AG04449 (cell line): ENCODE data around the gene ADAMTSL5.
"Not testable (repeated sequence)": the region's sequence is repeated elsewhere in the genome, so short reads cannot be mapped to it uniquely, and the experiment has no call there.

Experiments
- CTCF ChIA-PET: fragments of 350-600 bp; formaldehyde crosslinking; extraction: SDS; loops from one replicate; lab custom pipeline; 2021; ENCODE audit warnings: antibody characterized with exemption; lab: Yijun Ruan, JAX
- POLR2A ChIA-PET: fragments of 400-600, 350-600 bp; formaldehyde crosslinking; extraction: SDS; loops from one replicate; lab custom pipeline; 2020; ENCODE audit warnings: antibody characterized with exemption, inconsistent platforms; lab: Yijun Ruan, JAX
- DNase-seq: peaks from one replicate; pipeline ENCODE4 v3.0.0-alpha.2; 2010; ENCODE audit warnings: low read depth, low spot score
- H3K4me3 ChIP-seq: 2 replicates; pipeline ENCODE4 v1.5.1; 2011; ENCODE audit warnings: low read depth, mild to moderate bottlenecking, control low read depth, low read length
- CTCF ChIP-seq: IDR thresholded peaks from one replicate; pipeline ENCODE4 v1.5.1; 2011; ENCODE audit warnings: mild to moderate bottlenecking, moderate library complexity, low read length, control low read depth, inconsistent platforms; ENCODE audit not compliant: insufficient read depth; ENCODE audit errors: missing control alignments

Gene ADAMTSL5

GRCh38 chr19:1531587-1531986 is 18.8 kb upstream of the ADAMTSL5 start:
- no peak for DNase-seq
- POLR2A ChIA-PET: no interaction called here
- CTCF ChIA-PET: interaction anchor here (1.1 to 2.2 kb wide), 2 partner anchors 15 to 236 kb away, joined by 3 to 6 read pairs; no protein-coding TSS in a partner anchor
- no peak overlapping the region for H3K4me3 ChIP-seq
- no peak for TF ChIP-seq CTCF

GRCh38 chr19:1530856-1531255 is 18.0 kb upstream of the ADAMTSL5 start:
- DNase-seq, H3K4me3 ChIP-seq, POLR2A ChIA-PET: not testable (repeated sequence)
- CTCF ChIA-PET: interaction anchor here (2.2 kb wide), 1 partner anchor 16 kb away, joined by 6 read pairs; no protein-coding TSS in a partner anchor

- no peak overlapping the region for H3K4me3 ChIP-seq
- no peak for TF ChIP-seq CTCF
- ChIA-PET POLR2A (no interaction called here), CTCF (interaction anchor here (1.1 to 2.2 kb wide), 2 partner anchors 17 to 23 kb away, joined by 3 to 6 read pairs; no protein-coding TSS in a partner anchor)
- DNase-seq: no peak
Observed at GRCh38 chr19:1529430-1529816, 16.6 kb upstream of the ADAMTSL5 start.

- ChIA-PET POLR2A (no interaction called here), CTCF (interaction anchor here (1.1 kb wide), 1 partner anchor 23 kb away, joined by 3 read pairs; no protein-coding TSS in a partner anchor)
- TF ChIP-seq CTCF: no peak
- H3K4me3 ChIP-seq: no peak overlapping the region
- no peak for DNase-seq
Observed at GRCh38 chr19:1528596-1529429, 16.0 kb upstream of the ADAMTSL5 start.

GRCh38 chr19:1527650-1528309 is 15.0 kb upstream of the ADAMTSL5 start:
- H3K4me3 ChIP-seq: no peak overlapping the region
- no peak for TF ChIP-seq CTCF
- CTCF ChIA-PET: interaction anchor here (1.0 kb wide), 1 partner anchor 13 kb away, joined by 4 read pairs; no protein-coding TSS in a partner anchor
- POLR2A ChIA-PET: no interaction called here
- DNase-seq: no peak

- ChIA-PET POLR2A (no interaction called here), CTCF (interaction anchor here (1.0 kb wide), 1 partner anchor 13 kb away, joined by 4 read pairs; no protein-coding TSS in a partner anchor)
- no peak overlapping the region for H3K4me3 ChIP-seq
- DNase-seq: no peak
- no peak for TF ChIP-seq CTCF
Observed at GRCh38 chr19:1526979-1527649, 14.3 kb upstream of the ADAMTSL5 start.
